Left ventricle myocardium inferior (tissue), 1 donor: Measurements from ENCODE around the gene SIGMAR1. TPM values are rescaled to one million over a fixed set of nuclear protein-coding genes. Genes with fewer than 3 reads are reported as not detected.
A peak's percentile ranks its signal among the peaks of the same experiment; 100 is the strongest.

Source experiments
- DNase-seq: peaks from one replicate; pipeline ENCODE4 v3.0.0-alpha.2; 2020
- H3K27ac ChIP-seq: fragments of 200-600 bp; replicated peaks from 2 replicates; pipeline ENCODE4 v1.8.0; 2021
- H3K27me3 ChIP-seq: fragments of 200-600 bp; 2 replicates; pipeline ENCODE4 v1.8.0; 2021; ENCODE audit warnings: low read depth
- H3K36me3 ChIP-seq: fragments of 200-600 bp; 2 replicates; pipeline ENCODE4 v1.8.0; 2021
- H3K4me1 ChIP-seq: fragments of 200-600 bp; 2 replicates; pipeline ENCODE4 v1.8.0; 2021
- H3K4me3 ChIP-seq: fragments of 200-600 bp; 2 replicates; pipeline ENCODE4 v1.8.0; 2021; ENCODE audit warnings: mild to moderate bottlenecking, moderate library complexity
- H3K9me3 ChIP-seq: fragments of 200-600 bp; replicated peaks from 2 replicates; pipeline ENCODE4 v1.8.0; 2021
- intact Hi-C: fragments of 100-400 bp; cut with micrococcal nuclease; formaldehyde crosslinking; loops from one replicate; pipeline ENCODE4 v1.11.0; 2022
- total RNA-seq: library from RNA; stranded (reverse); fragmentation: NEBNext Ultra II Directional; extraction: Animal tissue kit (Norgen Biotek cat#: 25700); gene quantifications from one replicate; pipeline ENCODE4 v1.2.1, GENCODE V29; 2021
- TF ChIP-seq, protein P1 (sequence below): fragments of 200-600 bp; IDR thresholded peaks from 2 replicates; pipeline ENCODE4 v1.8.0; 2021; ENCODE audit warnings: antibody characterized with exemption, mild to moderate bottlenecking, borderline replicate concordance
- donor health status: DM: no; HTN: yes; CAD: no; lungs with severe emphysema.

Gene SIGMAR1
- total RNA-seq, 1 donor from 2014 or later: 20.0 TPM

DNA sequence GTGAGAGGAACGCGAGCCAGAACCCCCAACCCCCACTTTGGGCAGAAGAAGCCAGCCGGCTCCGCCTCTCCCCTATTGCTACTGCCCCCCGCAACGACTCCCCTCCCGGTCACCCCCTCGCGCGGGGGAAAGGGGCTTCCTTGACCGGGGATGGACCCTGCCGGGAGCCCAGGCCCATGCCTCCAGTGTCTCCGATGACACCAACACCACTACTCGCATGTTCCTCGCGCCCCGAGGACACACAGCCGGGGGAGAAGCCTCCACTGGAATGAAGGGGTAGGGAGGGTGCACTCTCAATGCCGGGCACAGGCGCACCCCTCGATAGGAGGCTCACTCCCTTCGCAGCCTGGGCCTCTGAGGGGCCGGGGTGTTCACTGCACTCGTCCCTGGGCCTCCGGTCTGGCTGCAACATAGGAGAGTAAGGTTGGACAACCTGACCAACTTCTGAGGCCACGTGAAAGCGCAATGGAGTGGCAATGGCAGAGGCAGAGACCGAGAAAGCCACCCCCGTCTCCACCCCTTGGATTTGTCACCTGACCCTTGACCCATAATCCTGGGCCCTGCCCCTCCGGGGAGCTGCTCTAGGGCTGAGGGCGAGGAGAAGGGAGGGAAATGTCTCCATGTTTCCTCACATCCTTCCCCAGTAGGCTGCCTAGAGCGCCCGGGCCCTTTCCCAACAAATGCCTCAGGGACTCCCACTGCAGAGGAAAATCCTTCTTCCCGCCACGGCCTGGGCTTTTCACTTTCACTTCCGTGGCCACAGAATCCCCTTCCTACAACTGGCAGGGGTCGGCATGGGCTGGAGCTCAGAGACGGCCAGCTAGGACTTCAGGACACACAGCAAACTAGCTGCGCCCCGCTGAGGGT lies 47.0 kb downstream of the SIGMAR1 start:
- intact Hi-C loops: loop anchor here (5.0 kb wide), 1 partner anchor 43 kb away; no protein-coding TSS in a partner anchor
- Histone ChIP-seq H3K4me3 (peak overlapping the region; percentile 68), H3K27me3 (peaks cover 76% of the 10 kb centered on the region), H3K27ac (peak overlapping the region; percentile 37), H3K9me3 (no peaks in the 10 kb centered on the region), H3K36me3 (no peaks in the 10 kb centered on the region), H3K4me1 (peaks cover 59% of the 10 kb centered on the region)
- no peak for DNase-seq
- TF ChIP-seq, protein P1, sequence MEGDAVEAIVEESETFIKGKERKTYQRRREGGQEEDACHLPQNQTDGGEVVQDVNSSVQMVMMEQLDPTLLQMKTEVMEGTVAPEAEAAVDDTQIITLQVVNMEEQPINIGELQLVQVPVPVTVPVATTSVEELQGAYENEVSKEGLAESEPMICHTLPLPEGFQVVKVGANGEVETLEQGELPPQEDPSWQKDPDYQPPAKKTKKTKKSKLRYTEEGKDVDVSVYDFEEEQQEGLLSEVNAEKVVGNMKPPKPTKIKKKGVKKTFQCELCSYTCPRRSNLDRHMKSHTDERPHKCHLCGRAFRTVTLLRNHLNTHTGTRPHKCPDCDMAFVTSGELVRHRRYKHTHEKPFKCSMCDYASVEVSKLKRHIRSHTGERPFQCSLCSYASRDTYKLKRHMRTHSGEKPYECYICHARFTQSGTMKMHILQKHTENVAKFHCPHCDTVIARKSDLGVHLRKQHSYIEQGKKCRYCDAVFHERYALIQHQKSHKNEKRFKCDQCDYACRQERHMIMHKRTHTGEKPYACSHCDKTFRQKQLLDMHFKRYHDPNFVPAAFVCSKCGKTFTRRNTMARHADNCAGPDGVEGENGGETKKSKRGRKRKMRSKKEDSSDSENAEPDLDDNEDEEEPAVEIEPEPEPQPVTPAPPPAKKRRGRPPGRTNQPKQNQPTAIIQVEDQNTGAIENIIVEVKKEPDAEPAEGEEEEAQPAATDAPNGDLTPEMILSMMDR: no peak

DNA sequence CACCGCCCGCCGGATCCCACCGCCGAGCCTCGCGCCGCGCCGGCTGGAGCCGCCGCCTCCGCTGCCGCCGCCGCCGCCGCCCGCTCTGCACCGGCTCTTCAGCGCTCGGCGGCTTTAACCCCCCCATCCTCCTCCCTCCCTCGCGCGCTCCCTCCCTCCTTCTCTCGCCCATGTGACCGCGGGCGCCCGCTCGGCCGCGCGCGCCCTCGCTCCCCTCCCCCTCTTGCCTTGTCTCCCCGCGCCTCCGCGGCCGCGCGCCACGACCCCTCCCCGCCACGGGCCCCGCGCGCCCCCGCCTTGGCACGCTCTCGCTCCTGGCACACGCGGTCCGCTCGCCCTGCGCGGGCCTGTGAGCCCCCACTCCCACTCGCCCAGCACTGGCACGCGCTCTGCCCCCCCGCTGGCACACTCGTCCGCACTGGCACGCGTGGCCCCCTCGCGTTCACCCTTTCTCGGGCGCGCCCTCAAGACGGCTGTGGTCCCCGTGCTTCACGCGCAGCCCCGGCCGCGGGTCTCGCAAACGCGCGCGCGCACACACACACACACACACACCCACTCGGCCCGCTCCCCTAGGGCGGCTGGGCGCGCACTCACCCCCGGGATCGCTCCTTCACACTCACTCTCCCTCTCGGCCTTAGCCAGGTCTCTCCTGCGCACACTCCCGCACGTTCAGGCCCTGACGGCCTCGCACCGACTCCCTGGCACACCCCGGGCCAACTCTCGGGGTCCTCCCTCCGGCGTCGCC lies 47.8 kb downstream of the SIGMAR1 start, which contains the start of gene CNTFR:
TSS of gene CNTFR (minus strand) at position 89 of the 745 bp plus-strand sequence. CDS start 20,743 bp downstream, outside the sequence.
- Histone ChIP-seq H3K27me3 (peaks cover 83% of the 10 kb centered on the region), H3K27ac (peak within 1 kb of the TSS; percentile 37)
- intact Hi-C loops: loop anchor here (5.0 kb wide), 1 partner anchor 43 kb away; no protein-coding TSS in a partner anchor

DNA sequence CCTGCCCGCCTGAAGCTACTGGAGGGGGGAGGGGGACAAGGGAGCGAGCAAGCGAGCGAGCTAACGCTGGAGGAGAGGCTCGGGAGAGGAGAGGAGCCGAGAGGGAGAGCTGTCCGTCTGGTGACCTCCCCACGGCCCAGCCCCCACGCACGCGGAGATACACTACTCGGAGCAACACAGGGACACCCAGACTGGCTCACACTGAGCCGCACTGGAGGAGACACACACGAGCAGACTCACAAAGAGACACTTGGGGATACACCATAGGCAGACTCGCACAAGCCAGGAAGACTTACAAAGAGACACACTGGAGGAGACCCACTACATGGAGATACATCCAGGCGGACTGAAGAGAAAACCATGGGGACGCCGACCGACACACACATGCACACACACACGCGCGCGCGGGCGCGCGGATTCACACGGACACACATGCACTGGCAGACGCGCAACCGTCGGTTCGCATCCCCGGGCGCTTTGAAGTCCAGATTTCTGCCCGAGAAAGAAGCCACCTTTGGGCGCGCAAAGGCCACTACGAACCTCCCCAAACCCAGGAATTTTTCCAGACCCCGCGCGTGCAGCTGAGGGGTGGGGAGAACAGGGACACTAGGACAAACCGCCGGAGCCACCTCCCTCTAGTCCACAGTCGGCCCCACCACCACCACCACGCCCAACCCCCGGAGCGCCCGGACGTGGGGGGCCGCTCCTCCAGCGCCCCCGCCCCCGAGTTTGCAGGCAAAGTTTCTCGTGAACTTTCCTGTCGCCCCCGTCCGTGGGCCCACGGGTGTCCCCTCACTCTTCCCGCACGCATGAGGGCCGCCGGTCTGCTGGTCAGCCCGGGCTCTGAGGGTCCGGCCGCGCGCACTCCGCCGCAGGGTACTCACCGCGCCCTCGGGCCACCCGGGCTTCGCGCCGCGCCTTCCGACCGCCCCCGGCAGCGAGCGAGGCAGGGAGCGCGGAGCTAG lies 48.6 kb downstream of the SIGMAR1 start:
- Histone ChIP-seq H3K36me3 (no peaks in the 10 kb centered on the region), H3K9me3 (no peaks in the 10 kb centered on the region), H3K27ac (no peak overlapping the region), H3K4me3 (peak overlapping the region; percentile 68), H3K4me1 (peaks cover 52% of the 10 kb centered on the region), H3K27me3 (peaks cover 89% of the 10 kb centered on the region)
- DNase-seq: no peak
- intact Hi-C loops: no loop called here
- TF ChIP-seq, protein P1: no peak

More for the DNA sequence above, 47.8 kb downstream of the SIGMAR1 start, which contains the start of gene CNTFR:
- H3K4me1 ChIP-seq: peaks cover 59% of the 10 kb centered on the region
- peak; percentile 47 for DNase-seq
- H3K4me3 ChIP-seq: peak within 1 kb of the TSS; percentile 68
- no peaks in the 10 kb centered on the region for H3K36me3 ChIP-seq
- H3K9me3 ChIP-seq: no peaks in the 10 kb centered on the region
- TF ChIP-seq, protein P1: no peak

DNA sequence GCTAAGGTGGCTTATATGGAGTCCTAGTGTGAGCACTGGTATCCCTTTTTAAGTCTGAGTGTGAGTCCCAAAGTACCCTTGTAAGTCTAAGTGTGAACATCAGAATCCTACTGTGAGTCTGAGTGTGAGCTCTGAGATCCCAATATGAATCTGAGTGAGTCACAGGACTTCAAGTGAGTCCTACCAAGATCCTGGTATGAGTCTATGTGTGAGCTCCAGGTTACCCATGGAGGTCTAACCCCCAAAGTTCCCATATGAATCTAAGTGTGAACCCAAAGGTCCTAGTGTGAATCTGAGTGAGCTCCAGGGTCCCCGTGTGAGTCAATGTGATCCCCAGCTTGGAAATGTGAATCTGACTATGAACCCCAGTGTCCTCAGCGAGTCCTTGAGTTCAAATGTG lies 50.3 kb downstream of the SIGMAR1 start:
- Histone ChIP-seq H3K27ac (no peak overlapping the region), H3K27me3 (peaks cover 93% of the 10 kb centered on the region)

More for the DNA sequence above, 50.3 kb downstream of the SIGMAR1 start:
- Histone ChIP-seq H3K4me1 (peaks cover 35% of the 10 kb centered on the region), H3K4me3 (no peak overlapping the region), H3K9me3 (no peaks in the 10 kb centered on the region), H3K36me3 (no peaks in the 10 kb centered on the region)
- intact Hi-C loops: no loop called here
- TF ChIP-seq, protein P1: no peak
- no peak for DNase-seq
